HL-60 (cell line): ENCODE results near the gene KCNH5.

Experiments used
- DNase-seq, 2 experiments: peaks; one replicate each; pipeline ENCODE4 v3.0.0-alpha.2; 2010 to 2020; ENCODE audit warnings: low read depth in 1 of 2, low spot score in 1 of 2
- H3K27ac ChIP-seq: fragments of 250-450 bp; sonication (Bioruptor Pico); replicated peaks from 2 replicates; pipeline ENCODE4 v1.5.1; 2020; ENCODE audit warnings: mild to moderate bottlenecking, moderate library complexity
- H3K27me3 ChIP-seq: fragments of 250-450 bp; sonication (Bioruptor Pico); 2 replicates; pipeline ENCODE4 v1.5.1; 2021; ENCODE audit warnings: mild to moderate bottlenecking, moderate library complexity; ENCODE audit not compliant: insufficient read depth, poor library complexity, severe bottlenecking
- H3K4me3 ChIP-seq: replicated peaks from 2 replicates; pipeline ENCODE4 v1.5.1; 2011; ENCODE audit warnings: mild to moderate bottlenecking, control low read depth, low read length; ENCODE audit not compliant: insufficient read depth
- CTCF ChIP-seq: IDR thresholded peaks from one replicate; pipeline ENCODE4 v1.5.1; 2011; ENCODE audit warnings: low read length, control low read depth, inconsistent platforms; ENCODE audit not compliant: insufficient read depth
- GABPA ChIP-seq: IDR thresholded peaks from 2 replicates; pipeline ENCODE4 v1.6.1; 2012; ENCODE audit warnings: low read depth
- POLR2AphosphoS5 ChIP-seq: IDR thresholded peaks from 2 replicates; pipeline ENCODE4 v1.6.1; 2012; ENCODE audit warnings: low read depth
- SPI1 ChIP-seq: IDR thresholded peaks from 2 replicates; pipeline ENCODE4 v1.6.1; 2012; ENCODE audit warnings: low read depth, mild to moderate bottlenecking, borderline replicate concordance
- TF ChIP-seq, protein P1 (sequence below): IDR thresholded peaks from 2 replicates; pipeline ENCODE4 v1.6.1; 2012; ENCODE audit warnings: low read depth; ENCODE audit not compliant: insufficient replicate concordance

KCNH5 gene

GRCh38 chr14:62897771-62898170 lies 147.5 kb downstream of the KCNH5 start:
- no peaks in the 10 kb centered on the region for H3K27me3 ChIP-seq
- no peak overlapping the region for H3K27ac ChIP-seq
- no peak for DNase-seq
- TF ChIP-seq, protein P1, sequence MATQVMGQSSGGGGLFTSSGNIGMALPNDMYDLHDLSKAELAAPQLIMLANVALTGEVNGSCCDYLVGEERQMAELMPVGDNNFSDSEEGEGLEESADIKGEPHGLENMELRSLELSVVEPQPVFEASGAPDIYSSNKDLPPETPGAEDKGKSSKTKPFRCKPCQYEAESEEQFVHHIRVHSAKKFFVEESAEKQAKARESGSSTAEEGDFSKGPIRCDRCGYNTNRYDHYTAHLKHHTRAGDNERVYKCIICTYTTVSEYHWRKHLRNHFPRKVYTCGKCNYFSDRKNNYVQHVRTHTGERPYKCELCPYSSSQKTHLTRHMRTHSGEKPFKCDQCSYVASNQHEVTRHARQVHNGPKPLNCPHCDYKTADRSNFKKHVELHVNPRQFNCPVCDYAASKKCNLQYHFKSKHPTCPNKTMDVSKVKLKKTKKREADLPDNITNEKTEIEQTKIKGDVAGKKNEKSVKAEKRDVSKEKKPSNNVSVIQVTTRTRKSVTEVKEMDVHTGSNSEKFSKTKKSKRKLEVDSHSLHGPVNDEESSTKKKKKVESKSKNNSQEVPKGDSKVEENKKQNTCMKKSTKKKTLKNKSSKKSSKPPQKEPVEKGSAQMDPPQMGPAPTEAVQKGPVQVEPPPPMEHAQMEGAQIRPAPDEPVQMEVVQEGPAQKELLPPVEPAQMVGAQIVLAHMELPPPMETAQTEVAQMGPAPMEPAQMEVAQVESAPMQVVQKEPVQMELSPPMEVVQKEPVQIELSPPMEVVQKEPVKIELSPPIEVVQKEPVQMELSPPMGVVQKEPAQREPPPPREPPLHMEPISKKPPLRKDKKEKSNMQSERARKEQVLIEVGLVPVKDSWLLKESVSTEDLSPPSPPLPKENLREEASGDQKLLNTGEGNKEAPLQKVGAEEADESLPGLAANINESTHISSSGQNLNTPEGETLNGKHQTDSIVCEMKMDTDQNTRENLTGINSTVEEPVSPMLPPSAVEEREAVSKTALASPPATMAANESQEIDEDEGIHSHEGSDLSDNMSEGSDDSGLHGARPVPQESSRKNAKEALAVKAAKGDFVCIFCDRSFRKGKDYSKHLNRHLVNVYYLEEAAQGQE = no peak
- TF ChIP-seq GABPA (no peak), POLR2AphosphoS5 (no peak), CTCF (no peak), SPI1 (no peak)
- no peak overlapping the region for H3K4me3 ChIP-seq

- H3K27me3 ChIP-seq = no peaks in the 10 kb centered on the region
- H3K27ac ChIP-seq = no peak overlapping the region
- no peak overlapping the region for H3K4me3 ChIP-seq
- DNase-seq = no peak
- no peak for TF ChIP-seq SPI1
- TF ChIP-seq GABPA = no peak
- TF ChIP-seq, protein P1 = no peak
- TF ChIP-seq POLR2AphosphoS5 = no peak
- no peak for TF ChIP-seq CTCF
Observed at GRCh38 chr14:62896932-62897456, 148.3 kb downstream of the KCNH5 start.

GRCh38 chr14:62894736-62895135 lies 150.5 kb downstream of the KCNH5 start:
- Histone ChIP-seq H3K27me3 (no peaks in the 10 kb centered on the region), H3K4me3 (no peak overlapping the region), H3K27ac (no peak overlapping the region)
- DNase-seq = no peak
- TF ChIP-seq POLR2AphosphoS5 = no peak
- TF ChIP-seq, protein P1 = no peak
- TF ChIP-seq SPI1 = no peak
- no peak for TF ChIP-seq CTCF
- TF ChIP-seq GABPA = no peak
